GM19395 (cell line): Measurements from ENCODE around the gene PTPRN2.

Experiments used
- ATAC-seq: cut with Tn5 transposase; IDR thresholded peaks from one replicate; pipeline ENCODE4 v1.9.1; 2021; ENCODE audit warnings: mild to moderate bottlenecking, moderate library complexity; ENCODE audit not compliant: unreplicated experiment

Gene PTPRN2

GRCh38 chr7:157871681-157872080 lies 715.9 kb downstream of the PTPRN2 start:
- ATAC-seq = no peak

- no peak for ATAC-seq
Measured at GRCh38 chr7:157870644-157871290, 716.9 kb downstream of the PTPRN2 start.

- no peak for ATAC-seq
Measured at GRCh38 chr7:157869793-157870192, 717.8 kb downstream of the PTPRN2 start.

- no peak for ATAC-seq
Measured at GRCh38 chr7:157867685-157868305, 719.8 kb downstream of the PTPRN2 start.

- ATAC-seq = no peak
Measured at GRCh38 chr7:157866336-157866924, 721.2 kb downstream of the PTPRN2 start.

GRCh38 chr7:157865351-157866165 lies 722.1 kb downstream of the PTPRN2 start:
- no peak for ATAC-seq

GRCh38 chr7:157864911-157865310 lies 722.7 kb downstream of the PTPRN2 start:
- ATAC-seq = no peak

GRCh38 chr7:157863906-157864810 lies 723.5 kb downstream of the PTPRN2 start:
- ATAC-seq = no peak

- ATAC-seq = no peak
Measured at GRCh38 chr7:157863176-157863575, 724.4 kb downstream of the PTPRN2 start.

- no peak for ATAC-seq
Measured at GRCh38 chr7:157862731-157863130, 724.9 kb downstream of the PTPRN2 start.

- no peak for ATAC-seq
Measured at GRCh38 chr7:157861551-157861950, 726.1 kb downstream of the PTPRN2 start.

- no peak for ATAC-seq
Measured at GRCh38 chr7:157861031-157861491, 726.6 kb downstream of the PTPRN2 start.

GRCh38 chr7:157860406-157860805 lies 727.2 kb downstream of the PTPRN2 start:
- no peak for ATAC-seq

- no peak for ATAC-seq
Measured at GRCh38 chr7:157859915-157860314, 727.7 kb downstream of the PTPRN2 start.

GRCh38 chr7:157857578-157858075 lies 730.0 kb downstream of the PTPRN2 start:
- no peak for ATAC-seq

- ATAC-seq = no peak
Measured at GRCh38 chr7:157856873-157857577, 730.6 kb downstream of the PTPRN2 start.

- ATAC-seq = no peak
Measured at GRCh38 chr7:157855452-157856213, 732.0 kb downstream of the PTPRN2 start.

- ATAC-seq = no peak
Measured at GRCh38 chr7:157855016-157855415, 732.6 kb downstream of the PTPRN2 start.
